SU-DHL-6 (cell line): ENCODE measurements around the gene MMEL1.

Experiments
- H2AFZ ChIP-seq: fragments of 200-600 bp; sonication (generic); 2 replicates; pipeline ENCODE4 v1.6.1; 2014; ENCODE audit warnings: low read depth, mild to moderate bottlenecking, moderate library complexity, mixed read lengths, antibody characterized with exemption, low read length; ENCODE audit not compliant: severe bottlenecking
- H3F3A ChIP-seq: fragments of 200-600 bp; shearing (Covaris generic); 2 replicates; pipeline ENCODE4 v1.6.0; 2016; ENCODE audit warnings: antibody characterized with exemption, mild to moderate bottlenecking; ENCODE audit not compliant: insufficient read depth
- H3K27ac ChIP-seq: fragments of 200-600 bp; sonication (generic); 2 replicates; pipeline ENCODE4 v1.5.1; 2016; ENCODE audit warnings: low read depth, mild to moderate bottlenecking, low read length, moderate library complexity, mixed read lengths
- H3K27me3 ChIP-seq: fragments of 200-600 bp; sonication (generic), shearing (Covaris generic); 2 replicates; pipeline ENCODE4 v1.6.0; 2014; ENCODE audit warnings: mild to moderate bottlenecking, low read length
- H3K36me3 ChIP-seq: fragments of 200-600 bp; sonication (generic); 2 replicates; pipeline ENCODE4 v1.6.1; 2014; ENCODE audit warnings: mild to moderate bottlenecking, low read length, mixed read lengths
- H3K4me2 ChIP-seq: fragments of 300-600, 200-600 bp; shearing (Covaris generic), sonication (generic); 2 replicates; pipeline ENCODE4 v1.6.0; 2014; ENCODE audit warnings: low read length, low read depth, mild to moderate bottlenecking; ENCODE audit not compliant: poor library complexity, severe bottlenecking
- H3K4me3 ChIP-seq: fragments of 200-600 bp; sonication (generic); 2 replicates; pipeline ENCODE4 v1.5.1; 2014; ENCODE audit warnings: antibody characterized with exemption, low read length, mild to moderate bottlenecking, mixed read lengths; ENCODE audit not compliant: insufficient read depth, poor library complexity, severe bottlenecking
- H3K79me2 ChIP-seq: fragments of 200-600 bp; sonication (generic); 2 replicates; pipeline ENCODE4 v1.6.1; 2014; ENCODE audit warnings: mild to moderate bottlenecking, low read length, moderate library complexity; ENCODE audit not compliant: insufficient read depth
- H3K9ac ChIP-seq: fragments of 200-600 bp; sonication (generic); 2 replicates; pipeline ENCODE4 v1.7.0; 2014; ENCODE audit warnings: mild to moderate bottlenecking, low read length
- H3K9me2 ChIP-seq: fragments of 200-600 bp; sonication (generic); replicated peaks from 2 replicates; pipeline ENCODE4 v1.6.1; 2014; ENCODE audit warnings: low read length; ENCODE audit not compliant: insufficient read depth
- H3K9me3 ChIP-seq: fragments of 200-600 bp; sonication (generic); 2 replicates; pipeline ENCODE4 v1.6.1; 2014; ENCODE audit warnings: low read length, mixed read lengths; ENCODE audit not compliant: insufficient read depth
- H4K20me1 ChIP-seq: fragments of 200-600 bp; sonication (generic); 2 replicates; pipeline ENCODE4 v1.6.1; 2014; ENCODE audit warnings: low read depth, mild to moderate bottlenecking, antibody characterized with exemption, low read length, moderate library complexity, mixed read lengths
- CTCF ChIP-seq: fragments of 200-600 bp; sonication (generic); IDR thresholded peaks from one replicate; pipeline ENCODE4 v1.5.1; 2017; ENCODE audit warnings: antibody characterized with exemption, mild to moderate bottlenecking, low read length, moderate library complexity; ENCODE audit not compliant: insufficient read depth, poor library complexity, severe bottlenecking
- EZH2phosphoT487 ChIP-seq: fragments of 200-600 bp; sonication (generic), shearing (Covaris generic); conservative IDR thresholded peaks from 2 replicates; pipeline ENCODE4 v1.6.1; 2018; ENCODE audit warnings: mild to moderate bottlenecking, antibody characterized with exemption, low read length, moderate library complexity, mixed read lengths

Gene MMEL1

DNA sequence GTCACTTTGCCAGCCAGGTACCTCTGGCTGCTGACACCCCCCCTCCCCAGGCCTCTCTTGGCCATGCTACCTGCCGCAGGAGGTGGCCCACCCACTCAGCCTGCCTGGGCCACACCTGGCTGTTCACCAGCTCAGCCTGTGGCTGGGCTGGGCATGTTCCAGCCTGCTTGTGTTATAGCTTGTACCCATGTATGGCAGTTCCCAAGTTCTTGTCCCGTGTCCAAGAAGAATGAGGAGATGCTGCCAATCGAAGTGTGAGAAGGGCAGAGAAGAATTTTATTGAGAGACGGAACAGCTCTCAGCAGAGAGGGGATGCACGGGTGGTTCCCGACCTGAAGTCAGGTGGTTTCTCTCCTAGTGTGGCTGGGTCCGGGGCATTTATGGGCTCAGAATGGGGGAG, 3.9 kb upstream of the MMEL1 start:
- TF ChIP-seq EZH2phosphoT487 (no peak), CTCF (no peak)
- no peak overlapping the region for H3K9ac ChIP-seq
- H3K9me2 ChIP-seq: no peaks in the 10 kb centered on the region
- no peak overlapping the region for H3K4me3 ChIP-seq
- H3K9me3 ChIP-seq: peaks cover 4% of the 10 kb centered on the region; the same call in 1 of the 2 replicates
- H3F3A ChIP-seq: no peaks in the 10 kb centered on the region
- H4K20me1 ChIP-seq: no peaks in the 10 kb centered on the region
- H3K79me2 ChIP-seq: no peaks in the 10 kb centered on the region
- H2AFZ ChIP-seq: no peak overlapping the region
- no peaks in the 10 kb centered on the region for H3K27me3 ChIP-seq
- no peak overlapping the region for H3K4me2 ChIP-seq
- H3K27ac ChIP-seq: no peak overlapping the region
- H3K36me3 ChIP-seq: no peaks in the 10 kb centered on the region

- H3K9ac ChIP-seq: no peak overlapping the region
- TF ChIP-seq EZH2phosphoT487 (no peak), CTCF (no peak)
- H3K4me3 ChIP-seq: no peak overlapping the region
- no peak overlapping the region for H2AFZ ChIP-seq
- H3F3A ChIP-seq: no peaks in the 10 kb centered on the region
- H3K36me3 ChIP-seq: no peaks in the 10 kb centered on the region
- H4K20me1 ChIP-seq: no peaks in the 10 kb centered on the region
- no peak overlapping the region for H3K27ac ChIP-seq
- no peak overlapping the region for H3K4me2 ChIP-seq
- peaks cover 4% of the 10 kb centered on the region; the same call in 1 of the 2 replicates for H3K9me3 ChIP-seq
- H3K79me2 ChIP-seq: no peaks in the 10 kb centered on the region
- H3K9me2 ChIP-seq: no peaks in the 10 kb centered on the region
- H3K27me3 ChIP-seq: no peaks in the 10 kb centered on the region
Observed at GRCh38 chr1:2635361-2636010, 2.7 kb upstream of the MMEL1 start.

- Histone ChIP-seq H3F3A (no peaks in the 10 kb centered on the region), H3K36me3 (no peaks in the 10 kb centered on the region), H3K79me2 (no peaks in the 10 kb centered on the region), H3K4me2 (no peak overlapping the region), H2AFZ (no peak overlapping the region), H3K27me3 (no peaks in the 10 kb centered on the region), H3K9me3 (peaks cover 4% of the 10 kb centered on the region; the same call in 1 of the 2 replicates), H4K20me1 (no peaks in the 10 kb centered on the region), H3K4me3 (no peak overlapping the region), H3K27ac (no peak overlapping the region), H3K9me2 (no peaks in the 10 kb centered on the region), H3K9ac (no peak overlapping the region)
- TF ChIP-seq CTCF: no peak
- TF ChIP-seq EZH2phosphoT487: no peak
Observed at GRCh38 chr1:2633936-2634491, 1.2 kb upstream of the MMEL1 start.
